Motor neuron (in vitro differentiated cells): ENCODE measurements around the gene USP36. TPM values are rescaled to one million over a fixed set of nuclear protein-coding genes. Genes with fewer than 3 reads are reported as not detected.

Experiments used
- ATAC-seq, 8 experiments: fragments of 200-7000 bp; cut with Tn5 transposase; replicated peaks in 6 of 8; 2 replicates each; pipeline ENCODE4 v1.8.0; 2021; ENCODE audit warnings: mild to moderate bottlenecking in 8 of 8, moderate library complexity in 8 of 8
- H3K27ac ChIP-seq, 2 donors: fragments of 250-450 bp; sonication (Bioruptor Pico); 2 replicates each; pipeline ENCODE4 v1.9.0; 2021; ENCODE audit warnings: antibody characterized with exemption in 2 of 2, mild to moderate bottlenecking in 2 of 2, moderate library complexity in 1 of 2
- H3K4me1 ChIP-seq, 2 donors: fragments of 250-450 bp; sonication (Bioruptor Pico); replicated peaks in 1 of 2; 2 replicates each; pipeline ENCODE4 v1.6.1; 2021; ENCODE audit warnings: antibody characterized with exemption in 2 of 2, mild to moderate bottlenecking in 2 of 2, moderate library complexity in 1 of 2
- H3K4me3 ChIP-seq, 5 donors: fragments of 250-450 bp; sonication (Bioruptor Pico); 2 replicates each; pipeline ENCODE4 v1.9.0; 2021; ENCODE audit warnings: antibody characterized with exemption in 5 of 5, mild to moderate bottlenecking in 5 of 5, moderate library complexity in 4 of 5
- WGBS, 10 experiments: fragments of 450-650 bp; shearing (Covaris generic); methylation state at CpG; one replicate each; pipeline ENCODE4 v1.0.0; 2022; 5-methylcytosine and 5-hydroxymethylcytosine counted together
- in situ Hi-C, 9 experiments: fragments of 400-800 bp; cut with MboI; loops; one replicate each; pipeline ENCODE4 v1.15.0; 2021; ENCODE audit warnings: low sequenced_read_pairs in 9 of 9, low pct_unique_long_range_greater_than_20kb in 2 of 9; ENCODE audit not compliant: unreplicated experiment in 9 of 9
- total RNA-seq, 8 experiments: library from RNA; unstranded; fragments of 300-600 nt; gene quantifications; 2 replicates each; pipeline versions ENCODE4 v1.2.3 to v1.2.4, GENCODE V29; 2022

The USP36 gene
- total RNA-seq, 8 experiments from 2014 or later, result 16.1 to 57.5 (median 25.9) TPM

DNA sequence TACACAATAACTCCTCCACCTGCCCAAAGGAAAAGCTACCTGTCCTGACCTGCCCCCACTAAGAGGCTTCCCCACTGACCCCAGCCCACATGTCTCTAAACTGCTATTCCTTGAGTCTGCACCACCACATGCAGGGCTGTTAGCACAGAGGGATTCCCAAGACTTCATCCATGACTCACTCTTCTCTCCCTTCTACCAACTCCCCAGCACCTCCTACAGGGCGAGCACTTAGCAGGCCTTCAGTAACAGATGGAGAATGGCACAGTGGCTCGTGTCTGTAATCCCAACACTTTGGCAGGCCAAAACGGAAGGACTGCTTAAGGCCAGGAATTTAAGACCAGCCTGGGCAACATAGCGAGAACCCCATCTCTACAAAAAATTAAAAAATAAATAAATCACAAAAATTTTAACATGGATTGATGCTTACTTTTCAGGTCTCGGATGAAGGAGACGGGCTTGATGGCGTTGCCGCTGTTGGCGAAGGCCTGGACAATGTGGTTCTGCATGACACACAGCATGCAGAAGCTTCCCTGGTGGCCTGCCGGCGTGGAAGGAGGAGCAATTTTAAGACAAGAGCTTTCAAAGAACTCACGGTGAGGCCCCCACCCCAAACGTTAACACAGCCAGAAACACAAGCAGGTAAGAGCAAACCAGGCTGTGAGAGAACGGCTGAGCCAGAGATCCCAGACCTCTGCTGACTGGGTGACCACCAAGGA lies 12.0 kb downstream of the USP36 start:
- H3K4me1 ChIP-seq, result no peaks in the 10 kb centered on the region
- peak in 7 of 8 experiments; percentile 44 to 94 (median 55) for ATAC-seq
- in situ Hi-C loops, result no loop called here
- no peak overlapping the region for H3K27ac ChIP-seq
- 59 to 100% (median 91%) methylated on average over 1 to 9 of the region's 14 CpGs for WGBS, 10 experiments
- H3K4me3 ChIP-seq, result no peak overlapping the region

DNA sequence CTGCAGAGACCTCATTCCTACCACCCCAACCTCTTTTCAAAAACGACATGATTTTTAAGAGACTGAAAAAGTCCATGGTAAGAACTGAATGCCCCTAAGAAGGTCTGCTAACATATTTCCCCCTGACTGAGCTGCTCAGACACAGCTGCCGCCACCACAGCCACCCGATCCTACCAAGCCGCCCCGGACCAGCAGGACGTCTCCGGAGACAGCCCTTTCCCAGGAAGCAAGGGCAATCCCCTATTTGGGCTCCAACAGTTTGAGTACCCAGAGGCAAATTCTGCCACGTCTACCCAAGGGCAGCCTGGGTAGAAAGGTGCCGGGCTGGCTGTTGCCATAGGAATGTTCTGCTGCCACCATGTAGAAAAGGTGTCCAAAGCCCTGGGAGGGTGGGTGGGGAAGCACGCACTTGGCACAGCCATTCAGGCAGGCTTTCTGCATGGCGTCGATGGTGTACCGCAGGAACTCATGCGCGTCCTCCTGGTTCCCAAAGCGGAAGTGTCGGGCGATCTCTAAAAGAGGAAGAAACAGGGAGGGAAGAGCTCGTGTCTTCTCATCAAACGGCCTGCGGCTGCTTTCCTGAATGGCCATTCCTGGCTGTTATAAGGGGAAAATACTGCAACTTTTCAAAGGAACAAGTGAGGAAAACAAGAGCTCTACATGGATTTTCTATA lies 13.6 kb downstream of the USP36 start:
- H3K4me1 ChIP-seq, result no peaks in the 10 kb centered on the region
- no peak overlapping the region for H3K4me3 ChIP-seq
- in situ Hi-C loops, result no loop called here
- H3K27ac ChIP-seq, result no peak overlapping the region
- WGBS, 10 experiments, result 57 to 100% (median 80%) methylated on average over 1 to 2 of the region's 21 CpGs; no CpG with 5 or more reads in 3 of the 10 experiments
- ATAC-seq, result no peak

DNA sequence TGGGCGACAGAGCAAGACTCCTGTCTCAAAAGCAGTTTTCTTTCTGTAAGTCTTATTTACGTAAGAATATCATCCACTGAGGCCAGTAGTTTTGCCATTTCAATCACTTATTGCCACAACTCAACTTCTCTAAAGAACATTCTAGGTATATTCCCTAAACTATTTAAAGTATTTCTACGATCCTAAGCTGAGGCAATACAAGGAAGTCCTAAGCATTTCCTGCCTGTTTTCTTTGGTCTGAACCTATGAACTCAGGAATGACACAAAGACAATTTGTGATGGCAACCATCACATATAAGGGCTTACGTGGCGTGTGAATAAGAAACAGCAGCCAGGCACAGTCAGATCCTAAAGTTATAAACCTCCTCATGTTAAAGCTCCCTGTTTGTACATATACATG lies 14.2 kb downstream of the USP36 start:
- WGBS, 10 experiments, result 86 to 100% (median 100%) methylated on average over 1 to 5 of the region's 5 CpGs; no CpG with 5 or more reads in 1 of the 10 experiments
- in situ Hi-C loops, result no loop called here
- Histone ChIP-seq H3K4me3 (no peak overlapping the region), H3K27ac (no peak overlapping the region), H3K4me1 (no peaks in the 10 kb centered on the region)
- ATAC-seq, result no peak

GRCh38 chr17:78825696-78826095 lies 14.9 kb downstream of the USP36 start:
- Histone ChIP-seq H3K27ac (no peak overlapping the region), H3K4me1 (no peaks in the 10 kb centered on the region), H3K4me3 (no peak overlapping the region)
- in situ Hi-C loops, result no loop called here
- ATAC-seq, result no peak
- 60 to 100% (median 96%) methylated on average over 1 to 4 of the region's 6 CpGs; no CpG with 5 or more reads in 5 of the 10 experiments for WGBS, 10 experiments

- no peaks in the 10 kb centered on the region for H3K4me1 ChIP-seq
- in situ Hi-C loops, result no loop called here
- 86 to 100% (median 91%) methylated on average over 1 to 7 of the region's 7 CpGs; no CpG with 5 or more reads in 2 of the 10 experiments for WGBS, 10 experiments
- no peak overlapping the region for H3K27ac ChIP-seq
- no peak overlapping the region for H3K4me3 ChIP-seq
- ATAC-seq, result no peak
Observed at GRCh38 chr17:78824240-78824639, 16.4 kb downstream of the USP36 start.

- Histone ChIP-seq H3K27ac (no peak overlapping the region), H3K4me1 (no peaks in the 10 kb centered on the region), H3K4me3 (no peak overlapping the region)
- ATAC-seq, result no peak
- 20 to 100% (median 83%) methylated on average over 1 to 12 of the region's 14 CpGs for WGBS, 10 experiments
- in situ Hi-C loops, result no loop called here
Observed at GRCh38 chr17:78823282-78824046, 17.1 kb downstream of the USP36 start.

DNA sequence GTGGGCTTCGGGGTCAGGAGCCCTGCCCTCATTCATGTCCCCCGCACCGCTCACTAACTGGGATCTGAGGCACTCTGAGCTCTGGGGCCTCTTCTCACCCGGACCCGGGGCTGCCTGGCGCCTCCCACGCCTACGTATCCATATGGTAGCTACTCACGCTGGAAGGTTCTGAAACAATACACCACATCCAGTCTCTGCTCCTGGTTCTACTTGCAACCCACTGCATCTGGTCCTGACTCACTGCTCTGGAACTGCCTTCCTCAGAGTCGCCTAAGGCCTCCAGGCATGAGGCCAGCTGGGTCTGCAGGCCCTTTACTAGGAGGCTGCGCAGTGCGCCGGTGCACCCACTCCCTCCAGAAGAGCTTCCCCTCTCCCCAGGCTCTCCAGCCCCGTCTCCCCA lies 18.1 kb downstream of the USP36 start:
- in situ Hi-C loops, result no loop called here
- Histone ChIP-seq H3K4me3 (no peak overlapping the region), H3K4me1 (no peaks in the 10 kb centered on the region), H3K27ac (no peak overlapping the region)
- WGBS, 10 experiments, result 80% methylated on average over 1 of the region's 14 CpGs; no CpG with 5 or more reads in 9 of the 10 experiments
- peak in 4 of 8 experiments; percentile 26 to 98 (median 56) for ATAC-seq

GRCh38 chr17:78821961-78822360 lies 18.7 kb downstream of the USP36 start:
- in situ Hi-C loops, result no loop called here
- 80 to 100% (median 95%) methylated on average over 1 to 3 of the region's 8 CpGs; no CpG with 5 or more reads in 7 of the 10 experiments for WGBS, 10 experiments
- no peak overlapping the region for H3K27ac ChIP-seq
- H3K4me3 ChIP-seq, result no peak overlapping the region
- H3K4me1 ChIP-seq, result no peaks in the 10 kb centered on the region
- no peak for ATAC-seq

- no peak overlapping the region for H3K27ac ChIP-seq
- WGBS, 10 experiments, result 84 to 100% (median 93%) methylated on average over 2 to 12 of the region's 13 CpGs; no CpG with 5 or more reads in 3 of the 10 experiments
- in situ Hi-C loops, result no loop called here
- ATAC-seq, result no peak
- H3K4me1 ChIP-seq, result no peaks in the 10 kb centered on the region
- no peak overlapping the region for H3K4me3 ChIP-seq
Observed at GRCh38 chr17:78820841-78821240, 19.8 kb downstream of the USP36 start.

GRCh38 chr17:78819806-78820792 lies 20.5 kb downstream of the USP36 start:
- no peak overlapping the region for H3K27ac ChIP-seq
- in situ Hi-C loops, result loop anchor here in 1 of 9 experiments (10.0 kb wide), 1 partner anchor 705 kb away; no protein-coding TSS in a partner anchor
- no peak for ATAC-seq
- no peaks in the 10 kb centered on the region for H3K4me1 ChIP-seq
- no peak overlapping the region for H3K4me3 ChIP-seq
- WGBS, 10 experiments, result 75 to 100% (median 95%) methylated on average over 2 to 12 of the region's 18 CpGs

DNA sequence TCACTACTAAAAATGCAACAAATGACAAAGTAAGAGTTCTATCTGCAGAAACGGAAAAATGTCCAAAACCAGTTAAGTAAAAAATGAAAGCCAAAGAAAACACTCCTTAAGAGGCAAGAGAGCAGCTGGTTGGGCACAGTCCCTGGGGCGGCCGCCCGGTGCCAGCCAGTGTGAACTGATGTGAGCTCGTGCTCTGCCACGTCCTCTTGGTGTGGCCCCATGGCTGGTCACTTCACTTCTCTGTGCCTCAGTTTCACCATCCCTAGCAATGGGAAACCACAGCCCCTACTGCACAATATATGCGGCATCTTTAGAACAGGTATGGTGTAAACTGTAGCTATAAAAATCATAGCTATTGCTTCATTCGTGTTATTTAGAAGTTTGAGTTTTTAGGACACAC lies 21.2 kb downstream of the USP36 start:
- ATAC-seq, result no peak
- WGBS, 10 experiments, result 57 to 100% (median 91%) methylated on average over 1 to 8 of the region's 8 CpGs; no CpG with 5 or more reads in 1 of the 10 experiments
- in situ Hi-C loops, result loop anchor here in 1 of 9 experiments (10.0 kb wide), 1 partner anchor 705 kb away; no protein-coding TSS in a partner anchor

DNA sequence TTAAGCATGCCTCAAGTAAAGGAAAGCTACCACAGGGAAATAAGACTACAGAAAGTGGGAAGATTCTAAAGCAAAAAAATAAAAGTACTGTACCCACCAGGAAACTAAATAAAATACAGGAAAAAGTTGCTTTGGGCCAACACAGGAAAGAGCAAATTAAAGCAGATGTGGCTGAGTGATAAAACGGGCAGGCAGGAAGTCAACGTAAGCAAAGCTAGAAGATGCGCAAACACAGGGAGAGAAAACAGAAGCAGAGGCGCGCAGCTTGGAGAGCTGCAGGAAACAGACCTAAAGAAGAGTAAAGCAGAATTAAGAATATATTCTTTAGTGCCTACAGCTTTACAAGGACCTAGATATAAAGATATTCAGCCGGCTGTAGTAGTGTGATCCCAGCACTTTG lies 21.7 kb downstream of the USP36 start:
- ATAC-seq, result no peak
- H3K27ac ChIP-seq, result no peak overlapping the region
- WGBS, 10 experiments, result 50 to 100% (median 85%) methylated on average over 1 to 6 of the region's 6 CpGs
- H3K4me1 ChIP-seq, result no peaks in the 10 kb centered on the region
- H3K4me3 ChIP-seq, result no peak overlapping the region
- in situ Hi-C loops, result loop anchor here in 1 of 9 experiments (10.0 kb wide), 1 partner anchor 704 kb away; no protein-coding TSS in a partner anchor

More for the DNA sequence above, 21.2 kb downstream of the USP36 start:
- H3K4me3 ChIP-seq, result no peak overlapping the region
- no peak overlapping the region for H3K27ac ChIP-seq
- H3K4me1 ChIP-seq, result no peaks in the 10 kb centered on the region
